Endothelial cell of hepatic sinusoid (primary cell): ENCODE results near the gene HDGF.
"Not testable (repeated sequence)": the region's sequence is repeated elsewhere in the genome, so short reads cannot be mapped to it uniquely, and the experiment has no call there.

Source experiments
- in situ Hi-C: cut with HindIII; loops from 2 replicates; pipeline ENCODE4 v1.10.0; 2017; ENCODE audit warnings: low sequenced_read_pairs

Gene HDGF

DNA sequence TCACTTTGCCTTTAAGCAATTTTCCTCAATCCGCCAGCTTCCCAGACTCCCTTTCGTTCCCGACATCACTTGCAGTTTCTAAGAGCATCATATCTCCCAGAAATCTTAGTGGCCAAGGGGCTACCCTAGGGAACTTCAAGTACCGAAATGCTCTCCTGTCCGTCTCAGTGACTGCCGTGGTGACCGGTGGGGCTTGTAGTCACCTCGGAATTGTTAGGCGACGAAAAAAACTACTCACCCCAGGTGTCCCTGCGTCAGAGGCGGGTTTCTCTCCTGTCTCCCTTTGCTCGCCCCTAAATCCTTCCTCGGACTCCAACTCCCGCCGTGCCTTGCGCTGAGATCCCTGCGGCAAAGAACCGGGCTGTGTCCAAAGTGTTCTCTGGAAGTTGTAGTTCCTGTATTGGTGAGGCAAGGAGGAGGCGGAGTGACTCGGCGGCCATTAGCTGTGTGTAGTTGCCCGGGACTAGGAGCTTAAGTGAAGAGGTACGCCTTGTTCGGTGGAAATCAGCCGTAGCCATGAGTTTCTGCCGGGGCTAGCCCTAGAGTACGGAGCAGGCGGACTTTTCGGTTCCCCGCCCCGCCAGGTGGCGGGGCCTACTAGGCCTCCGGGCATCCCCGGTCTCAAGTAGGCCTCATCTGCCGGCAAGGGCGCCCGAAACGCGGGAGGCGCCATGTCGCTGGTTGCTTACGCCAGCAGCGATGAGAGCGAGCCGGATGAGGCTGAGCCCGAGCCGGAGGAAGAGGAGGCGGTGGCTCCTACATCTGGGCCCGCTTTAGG is 15.8 kb upstream of the HDGF start, which contains the start of gene PRCC:
PRCC (plus strand) TSS at position 435 of the 778 bp plus-strand sequence; CDS start at position 672, 237 bp downstream.
- in situ Hi-C loops, result no loop called here

DNA sequence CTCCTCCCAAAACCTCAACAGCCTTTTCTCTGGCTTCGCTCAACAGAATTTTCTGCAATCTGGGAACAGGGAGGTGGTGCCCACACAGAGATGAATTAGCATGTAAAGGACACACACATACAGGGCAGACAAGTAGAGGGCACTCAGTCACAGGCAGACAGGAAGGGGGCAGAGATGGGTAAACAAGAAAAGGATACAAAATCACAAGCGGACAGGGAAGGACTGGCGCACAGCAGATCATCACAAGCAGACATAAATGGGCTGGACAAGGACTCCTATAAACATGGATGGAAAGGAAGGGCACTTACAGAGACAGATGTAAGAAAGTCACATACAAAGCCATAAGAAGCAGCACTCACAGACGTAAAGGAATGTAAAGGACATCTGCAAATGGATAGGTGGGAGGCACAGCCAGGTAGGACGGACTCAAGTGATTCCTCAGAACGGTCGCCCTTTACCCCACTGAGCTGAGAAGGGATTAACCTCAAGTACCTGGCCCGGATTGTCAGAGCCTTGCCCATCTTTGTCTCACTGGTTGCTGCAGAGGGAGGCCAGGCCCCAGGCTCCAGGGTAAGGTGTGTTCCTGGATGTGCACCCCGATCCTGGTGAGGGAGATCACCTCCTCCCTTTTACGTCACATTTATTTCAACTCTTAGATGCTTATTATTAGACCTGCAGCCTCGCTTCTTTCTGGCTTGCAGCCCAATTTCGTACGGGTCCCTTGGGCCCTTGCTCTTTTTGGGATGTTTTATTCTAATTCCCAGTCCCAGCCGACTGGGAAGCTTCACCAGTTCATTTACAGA is 15.0 kb upstream of the HDGF start:
- in situ Hi-C loops, result no loop called here

DNA sequence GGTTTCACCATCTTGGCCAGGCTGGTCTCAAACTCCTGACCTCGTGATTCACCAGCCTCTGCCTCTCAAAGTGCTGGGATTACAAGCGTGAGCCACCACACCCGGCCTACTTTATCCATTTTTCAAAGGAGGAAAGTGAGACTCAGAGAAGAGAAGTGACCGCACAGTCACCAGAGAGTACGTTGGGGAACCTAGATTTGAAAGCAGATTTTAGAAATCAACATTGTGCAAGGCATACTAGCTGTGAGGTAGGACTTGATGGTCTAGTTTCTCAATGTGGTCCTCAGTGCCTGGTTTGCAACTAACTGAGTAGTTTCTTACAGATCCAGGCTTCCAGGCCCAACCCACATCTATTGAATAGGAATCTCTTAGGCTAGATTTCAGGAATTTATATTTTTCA is 14.2 kb upstream of the HDGF start:
- in situ Hi-C loops, result no loop called here

DNA sequence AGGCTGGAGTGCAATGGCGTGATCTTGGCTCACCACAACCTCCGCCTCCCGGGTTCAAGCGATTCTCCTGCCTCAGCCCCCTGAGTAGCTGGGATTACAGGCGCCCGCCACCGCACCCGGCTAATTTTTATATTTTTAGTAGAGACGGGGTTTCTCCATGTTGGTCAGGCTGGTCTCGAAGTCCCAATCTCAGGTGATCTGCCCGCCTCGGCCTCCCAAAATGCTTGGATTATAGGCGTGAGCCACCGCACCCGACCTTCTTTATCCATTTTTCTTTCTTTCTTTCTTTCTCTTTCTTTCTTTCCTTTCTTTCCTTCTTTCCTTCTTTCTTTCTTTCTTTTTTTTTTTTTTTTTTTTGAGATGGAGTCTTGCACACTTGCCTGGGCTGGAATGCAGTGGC is 13.7 kb upstream of the HDGF start:
- in situ Hi-C loops, result not testable (repeated sequence)

DNA sequence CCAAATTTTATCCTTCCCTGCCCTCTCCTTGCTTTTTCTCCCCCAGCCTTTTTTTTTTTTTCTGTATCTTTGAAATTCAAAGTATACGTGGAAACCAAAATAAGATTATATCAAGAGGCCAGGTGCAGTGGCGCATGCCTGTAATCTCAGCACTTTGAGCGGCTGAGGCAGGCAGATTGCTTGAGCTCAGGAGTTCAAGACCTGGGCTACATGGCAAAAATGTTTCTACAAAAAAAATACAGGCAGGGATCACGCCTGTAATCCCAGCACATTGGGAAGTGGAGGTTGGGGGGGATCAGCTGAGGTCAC is 9.3 kb upstream of the HDGF start:
- in situ Hi-C loops, result no loop called here

DNA sequence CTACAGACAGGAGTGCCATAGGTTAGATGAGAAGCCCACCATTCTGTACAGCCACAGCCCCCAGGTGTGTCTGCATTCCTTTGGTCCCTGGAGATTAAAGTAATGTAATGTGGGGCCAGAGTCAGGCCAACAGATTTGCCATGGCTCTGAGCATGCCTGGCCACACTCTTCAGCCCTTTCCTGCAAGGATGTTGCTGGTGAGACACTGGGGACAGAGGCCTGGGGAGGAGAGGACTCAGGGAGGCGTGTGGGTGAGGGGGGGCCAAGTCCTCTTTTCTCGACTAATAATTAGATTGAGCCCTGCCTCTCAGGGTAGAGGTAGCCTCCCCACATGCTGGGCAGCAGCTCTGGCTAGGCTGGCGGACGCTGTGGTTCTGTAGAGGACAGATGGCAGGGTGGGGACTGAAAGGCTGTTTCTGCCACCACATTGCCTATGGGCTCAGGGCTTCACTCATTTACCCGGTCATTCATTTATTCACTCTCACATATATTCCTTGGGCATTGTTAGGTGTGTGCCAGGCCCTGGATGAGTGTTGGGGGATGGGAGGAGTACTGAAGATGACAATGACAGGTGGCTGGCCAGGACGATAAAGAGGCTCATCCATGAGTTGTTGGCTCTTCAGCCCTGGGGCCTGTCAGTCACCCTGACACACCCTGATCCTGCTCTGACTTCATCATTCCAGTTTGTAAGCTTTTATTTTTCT is 8.8 kb upstream of the HDGF start:
- in situ Hi-C loops, result no loop called here

DNA sequence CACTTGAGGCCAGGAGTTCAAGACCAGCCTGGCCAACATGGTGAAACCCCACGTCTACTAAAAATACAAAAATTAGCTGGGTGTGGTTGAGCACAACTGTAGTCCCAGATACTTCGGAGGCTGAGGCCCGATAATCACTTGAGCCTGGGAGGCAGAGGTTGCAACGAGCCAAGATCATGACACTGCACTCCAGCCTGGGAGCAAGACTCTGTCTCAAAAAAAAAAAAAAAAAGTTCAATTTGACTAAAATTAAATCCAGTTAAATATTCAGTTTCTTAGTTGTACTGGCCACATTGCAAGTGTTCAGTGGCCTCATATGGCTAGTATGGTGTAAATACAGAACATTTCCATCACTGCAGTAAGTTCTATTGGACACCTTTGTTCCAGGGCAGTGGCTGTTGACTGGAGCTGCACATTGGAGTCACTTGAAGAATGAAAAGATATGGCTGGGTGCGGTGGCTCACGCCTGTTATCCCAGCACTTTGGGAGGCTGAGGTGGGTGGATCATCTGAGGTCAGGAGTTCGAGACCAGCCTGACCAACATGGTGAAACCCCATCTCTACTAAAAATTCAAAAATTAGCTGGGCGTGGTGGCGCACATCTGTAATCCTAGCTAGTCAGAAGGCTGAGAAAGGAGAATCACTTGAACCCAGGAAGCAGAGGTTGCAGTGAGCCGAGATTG is 6.2 kb upstream of the HDGF start:
- in situ Hi-C loops, result loop anchor here (5.0 kb wide), 1 partner anchor 85 kb away; no protein-coding TSS in a partner anchor

DNA sequence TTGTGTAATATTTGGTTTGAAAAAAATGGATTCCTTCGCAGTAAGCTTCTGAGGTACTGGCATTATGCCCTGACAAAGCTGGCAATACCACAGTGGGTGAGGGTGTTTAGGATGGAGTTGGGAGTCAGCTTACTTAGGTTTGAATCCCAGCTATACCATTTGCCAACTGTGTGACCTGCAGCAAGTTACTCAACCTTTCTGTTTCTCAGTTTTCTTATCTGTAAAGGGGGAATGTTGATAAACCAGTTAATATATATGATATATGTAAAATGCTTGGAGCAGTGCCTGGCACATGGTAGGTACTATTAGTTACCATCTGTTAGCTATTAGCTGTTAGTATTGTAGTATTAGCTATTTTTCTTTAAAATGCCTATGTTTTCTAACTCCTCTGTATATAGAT is 4.9 kb upstream of the HDGF start:
- in situ Hi-C loops, result loop anchor here (5.0 kb wide), 1 partner anchor 86 kb away; no protein-coding TSS in a partner anchor

DNA sequence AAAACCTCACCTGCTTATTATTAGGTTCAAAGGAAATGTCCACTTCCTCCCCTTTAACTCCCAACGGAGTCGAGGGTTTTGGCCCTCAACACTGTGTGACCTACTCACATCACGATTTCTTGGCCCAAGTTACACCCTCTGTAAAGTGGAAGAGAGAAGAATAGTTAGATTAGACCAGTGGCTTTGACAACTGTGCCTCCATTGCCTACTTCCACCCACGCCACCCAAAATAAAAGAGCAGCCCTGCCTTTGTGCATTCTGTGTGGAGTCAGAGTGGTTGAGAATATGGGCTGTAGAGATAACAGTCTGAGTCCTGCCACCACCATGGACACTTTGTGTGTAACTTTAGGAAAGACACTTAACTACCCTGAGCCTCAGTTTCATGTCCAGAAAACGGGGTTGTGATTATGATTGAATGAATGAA is 4.1 kb upstream of the HDGF start:
- in situ Hi-C loops, result loop anchor here (5.0 kb wide), 1 partner anchor 87 kb away; no protein-coding TSS in a partner anchor

DNA sequence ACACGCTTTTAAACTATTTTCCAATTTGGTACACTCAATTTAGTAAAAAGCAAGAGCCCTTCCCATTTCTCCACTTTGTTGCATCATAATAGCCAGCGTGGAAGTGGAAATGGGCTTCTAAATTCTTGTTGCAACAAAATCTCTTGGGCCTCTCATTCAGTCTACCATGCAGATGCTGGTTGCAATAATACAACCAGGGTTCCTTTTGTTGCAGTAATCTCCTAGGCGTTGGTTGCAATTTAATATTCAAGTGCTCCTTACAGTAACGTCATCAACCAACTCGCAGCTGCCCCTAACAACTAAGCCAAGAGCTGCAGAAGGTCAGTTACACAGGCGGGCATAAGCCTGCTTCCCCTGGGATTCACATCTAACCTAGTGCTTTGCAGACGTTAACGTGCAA is 2.7 kb upstream of the HDGF start:
- in situ Hi-C loops, result no loop called here

DNA sequence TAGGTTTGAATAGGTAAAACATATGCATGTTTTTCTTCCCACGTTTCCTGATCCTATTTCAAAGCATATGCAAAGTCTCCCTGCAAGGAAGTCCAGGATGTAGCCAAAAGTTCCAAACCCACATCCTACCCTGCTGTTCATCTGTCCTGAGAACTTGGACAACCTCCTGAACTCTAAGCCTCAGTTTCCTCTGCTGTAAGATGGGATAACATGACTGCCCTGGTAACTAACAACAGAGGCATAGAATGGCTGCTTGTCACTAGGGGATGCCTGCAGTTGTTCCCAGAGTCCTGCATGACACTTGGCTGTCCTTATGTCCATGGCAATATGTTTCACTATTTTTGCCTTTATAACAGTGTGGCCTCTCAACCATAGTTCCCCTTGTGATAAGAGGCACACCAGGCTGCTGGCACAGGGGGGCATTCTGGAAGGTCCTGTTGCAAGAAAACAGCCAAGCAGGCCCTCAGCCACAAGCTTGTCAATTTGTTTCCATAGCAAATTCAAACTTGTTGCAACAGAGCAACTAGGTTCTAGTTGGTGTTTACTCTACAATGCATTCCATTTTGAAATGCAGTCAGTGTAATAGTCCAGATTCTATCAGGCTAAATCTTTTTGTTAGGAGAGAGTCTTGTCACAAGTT is 1.5 kb upstream of the HDGF start:
- in situ Hi-C loops, result no loop called here

DNA sequence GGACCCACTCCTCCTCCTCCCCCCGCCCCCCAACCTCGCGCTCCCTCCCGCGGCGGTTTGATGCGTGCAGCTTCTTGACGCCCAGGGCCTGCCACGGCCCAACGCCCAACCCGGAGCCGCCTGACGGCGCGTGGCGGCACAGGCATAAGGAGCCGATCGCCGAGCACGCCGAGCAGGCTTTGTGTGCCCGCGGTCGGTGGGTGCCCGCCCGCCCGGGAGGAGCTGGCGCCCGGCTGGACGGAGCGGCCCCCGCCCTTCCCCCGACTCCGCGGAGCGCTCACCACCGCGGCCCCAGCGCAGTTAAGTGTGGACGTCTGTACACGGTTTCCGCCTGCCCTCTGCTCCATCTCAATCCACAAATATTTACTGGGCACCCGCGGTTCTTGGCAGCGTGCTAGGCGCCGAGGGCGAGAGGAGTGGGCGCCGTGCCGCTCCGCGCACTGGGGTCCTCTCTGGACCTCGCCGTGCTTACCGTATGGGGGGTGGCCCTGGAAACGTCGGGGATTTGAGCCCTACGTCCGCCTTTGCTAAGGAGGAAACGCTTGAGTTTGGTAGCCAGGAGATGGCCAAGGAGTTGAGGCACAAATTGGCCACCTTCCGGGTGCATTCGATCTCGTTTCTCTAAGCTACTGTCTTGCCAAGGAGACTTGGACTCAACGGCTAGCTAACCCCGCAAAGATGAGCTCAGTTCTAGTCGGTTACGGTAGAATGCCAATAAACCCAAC is 444 bp upstream of the HDGF start:
- in situ Hi-C loops, result no loop called here

DNA sequence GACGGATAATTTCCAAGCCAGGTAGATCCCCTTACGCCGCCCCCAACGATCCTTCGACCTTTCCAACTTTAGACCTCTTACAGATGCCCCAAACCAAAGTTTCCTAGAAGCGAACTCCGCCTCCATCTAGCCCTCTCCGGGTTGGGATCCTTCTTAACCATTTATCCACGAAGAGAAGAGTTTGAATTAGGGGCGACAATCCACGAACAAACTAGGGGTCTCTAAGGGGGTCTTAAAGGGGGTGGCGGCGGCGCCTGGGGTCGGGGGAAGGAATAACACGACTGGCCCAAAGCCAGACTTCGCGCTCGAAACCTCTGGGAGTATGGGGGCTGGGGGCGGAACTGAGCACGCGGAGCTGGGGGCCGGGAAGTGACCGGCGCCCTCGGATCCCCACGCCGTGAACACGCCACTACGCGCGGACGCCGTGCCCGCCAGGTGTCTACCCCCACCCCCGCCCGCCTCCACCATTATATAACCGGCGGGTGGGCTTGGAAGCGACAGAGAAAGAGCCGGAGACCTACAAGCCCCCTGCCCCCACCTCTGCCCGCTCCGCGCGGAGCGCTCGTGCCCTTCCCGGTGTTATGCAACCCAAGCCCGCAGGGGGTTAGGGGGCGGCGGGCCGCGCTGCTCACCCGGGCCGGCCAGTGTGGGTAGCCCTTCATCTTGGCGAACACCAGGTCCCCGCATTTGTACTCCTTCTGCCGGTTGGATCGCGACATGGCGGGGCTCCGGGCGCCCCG is 594 bp downstream of the HDGF start:
- in situ Hi-C loops, result no loop called here

DNA sequence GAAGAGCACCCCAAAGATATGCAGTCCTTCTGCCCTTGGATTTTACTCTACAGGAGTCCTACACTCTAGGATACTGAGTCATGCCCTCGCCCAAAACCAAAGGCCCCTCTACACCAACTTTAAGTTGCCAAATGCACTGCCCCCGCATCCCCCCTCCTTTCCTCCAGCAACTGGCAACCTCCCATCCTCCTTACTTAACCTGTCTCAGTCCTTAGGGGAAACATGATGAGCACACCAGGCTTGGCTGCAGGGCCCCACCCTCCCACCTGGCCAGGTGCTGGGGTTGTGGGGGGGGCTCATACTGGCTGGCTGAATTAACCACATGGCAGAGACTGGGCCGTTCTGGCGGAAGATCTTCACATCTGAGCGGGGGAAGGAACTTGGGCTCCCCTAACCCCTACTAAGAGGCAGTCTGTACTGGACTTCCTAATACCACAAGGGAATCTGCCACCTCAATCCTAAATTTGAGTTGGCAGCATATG is 1.2 kb downstream of the HDGF start:
- in situ Hi-C loops, result no loop called here

DNA sequence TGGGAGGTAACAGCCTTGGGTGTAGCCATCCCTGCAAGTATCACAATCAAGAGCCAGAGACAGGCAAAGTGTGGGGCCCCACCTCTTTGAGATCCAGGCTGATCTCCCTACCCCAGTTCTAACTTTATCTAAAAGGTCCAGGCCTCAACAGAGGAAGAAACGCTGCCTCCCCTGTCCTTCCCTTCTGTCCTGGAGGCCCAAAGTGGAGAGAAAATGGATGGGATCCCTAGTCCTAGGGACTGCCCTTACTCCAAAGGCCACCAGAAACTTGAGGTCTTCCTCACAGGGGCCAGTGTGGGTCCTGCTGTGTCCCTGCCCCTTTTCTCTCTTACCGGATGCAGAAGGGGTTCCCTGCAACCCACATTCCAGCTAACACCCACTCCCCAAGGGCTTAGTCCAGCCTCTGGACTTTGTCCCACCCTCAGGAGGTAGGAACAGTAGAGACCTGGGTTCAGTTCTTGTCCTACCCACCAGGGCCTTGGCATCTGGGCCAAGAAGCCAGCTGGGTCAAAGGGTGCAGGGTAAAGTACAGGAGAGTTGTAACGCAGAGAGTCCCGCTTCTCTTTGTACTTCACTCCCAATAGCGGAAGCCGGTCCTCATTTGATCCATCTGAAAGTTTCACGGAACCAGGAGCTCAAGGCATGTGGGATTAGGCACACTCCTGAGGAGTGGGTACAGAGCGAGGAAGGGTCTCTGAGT is 1.9 kb downstream of the HDGF start:
- in situ Hi-C loops, result no loop called here

DNA sequence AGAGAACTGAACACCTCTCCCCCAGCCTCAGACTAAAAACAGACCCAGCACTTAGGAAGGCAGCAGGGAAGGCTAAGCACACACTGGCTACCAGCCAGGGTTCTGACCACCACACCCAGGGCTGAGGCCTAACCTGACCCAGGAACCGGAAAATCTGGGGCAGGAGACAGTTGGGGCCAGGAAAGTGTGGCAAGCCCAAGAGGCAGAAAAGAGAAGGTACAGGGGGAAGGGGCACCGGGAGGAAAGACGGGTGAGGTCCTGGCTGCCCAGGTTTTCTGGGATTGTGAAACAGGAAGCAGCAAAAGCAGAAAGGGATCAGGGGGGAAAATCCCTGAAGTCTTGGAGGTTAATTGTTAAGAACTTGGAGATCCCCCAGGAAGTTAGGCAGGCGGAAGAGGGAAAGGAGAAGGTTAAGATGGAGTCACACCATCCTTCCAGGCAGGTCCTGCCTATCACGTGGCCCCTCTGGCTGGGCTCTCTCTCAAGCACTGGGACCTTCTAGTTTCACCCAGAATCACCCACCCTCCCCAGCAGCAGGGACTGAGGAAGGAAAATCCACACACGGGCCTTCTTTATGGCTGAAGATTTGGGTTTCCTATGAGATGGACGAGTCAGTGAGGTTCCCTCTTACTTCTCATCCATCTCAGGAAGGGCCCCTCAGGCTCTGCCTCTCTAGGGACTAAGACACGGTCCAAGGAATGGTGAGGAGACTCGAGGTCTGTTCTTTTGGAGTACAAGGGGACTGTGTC is 2.6 kb downstream of the HDGF start:
- in situ Hi-C loops, result no loop called here

DNA sequence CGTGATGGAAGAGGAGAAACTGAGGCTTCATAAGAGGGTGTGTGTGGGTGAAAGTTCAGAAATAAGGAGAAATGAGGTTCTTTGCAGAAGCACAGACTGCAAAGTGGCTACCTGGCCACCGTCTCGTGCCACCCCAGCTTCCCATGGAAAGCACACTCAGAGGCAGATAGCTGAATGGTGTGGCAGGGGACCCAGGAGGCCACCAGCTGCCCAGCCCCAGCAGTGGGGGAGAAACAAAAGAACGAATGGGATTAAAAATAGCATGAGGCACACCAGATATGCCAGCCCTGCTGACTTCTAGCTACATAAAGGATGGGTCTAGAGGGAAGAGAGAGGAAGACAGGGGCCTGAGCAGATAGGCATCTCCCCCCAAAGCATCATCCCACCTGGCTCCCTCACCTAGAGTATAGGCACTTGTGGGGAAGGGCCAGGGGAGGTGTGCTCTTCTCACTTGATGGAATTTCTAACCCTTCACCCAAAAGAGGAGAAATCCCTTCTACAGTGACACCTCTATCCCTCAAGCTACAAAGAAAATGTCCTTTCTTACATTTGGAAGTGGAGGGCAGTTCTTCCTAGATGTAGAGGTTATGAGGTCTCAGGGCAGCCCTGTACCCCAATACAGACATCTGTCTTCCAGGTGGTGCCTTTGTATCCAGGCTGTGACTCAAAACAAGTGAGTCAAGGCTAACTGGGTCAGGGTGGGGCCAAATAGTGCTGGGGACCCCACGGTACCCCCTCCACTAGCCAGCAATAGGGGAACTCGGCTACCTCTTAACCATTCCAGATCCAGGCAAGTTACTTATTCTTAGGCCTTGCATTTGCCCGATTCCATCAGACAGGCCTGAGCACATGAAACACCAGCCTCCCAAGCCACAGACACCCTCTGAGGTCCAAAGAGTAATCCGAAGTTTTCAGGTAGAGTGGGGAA is 3.5 kb downstream of the HDGF start:
- in situ Hi-C loops, result no loop called here
